GM11168 (cell line): ENCODE results near the gene TMEM140.
"Not testable (repeated sequence)": the region's sequence is repeated elsewhere in the genome, so short reads cannot be mapped to it uniquely, and the experiment has no call there.

Experiments
- in situ Hi-C: fragments of 300-500 bp; cut with MboI; formaldehyde crosslinking; loops from one replicate; pipeline ENCODE4 v1.12.0; 2022; ENCODE audit warnings: low sequenced_read_pairs; ENCODE audit not compliant: unreplicated experiment

TMEM140 gene

GRCh38 chr7:135147899-135148721 is at the start of gene TMEM140:
Gene TMEM140, plus strand, starts transcription at chr7:135148072. Its CDS starts 16,370 bp downstream, at chr7:135164442.
- in situ Hi-C loops: no loop called here

- in situ Hi-C loops: no loop called here
Observed at GRCh38 chr7:135098391-135098790, 49.5 kb upstream of the TMEM140 start.

- in situ Hi-C loops: no loop called here
Observed at GRCh38 chr7:135100856-135101255, 47.0 kb upstream of the TMEM140 start.

DNA sequence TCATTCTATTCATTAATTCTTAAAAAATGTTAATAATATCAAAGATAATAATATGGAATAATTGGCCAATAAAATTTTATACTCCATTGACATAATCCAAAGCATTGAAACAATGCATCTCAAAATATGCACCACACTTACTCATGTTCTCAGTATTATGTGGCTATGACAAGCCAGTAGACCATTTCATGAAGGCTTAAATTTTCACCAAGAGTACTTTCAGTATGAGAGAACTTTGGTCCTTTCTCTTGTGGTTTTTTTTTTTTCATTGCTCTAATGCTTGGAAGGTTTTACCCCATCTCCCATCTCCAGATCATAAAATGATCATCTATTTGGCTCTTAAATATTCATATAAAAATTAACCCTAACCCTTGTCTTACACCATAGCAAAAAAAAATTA is 45.5 kb upstream of the TMEM140 start:
- in situ Hi-C loops: no loop called here

DNA sequence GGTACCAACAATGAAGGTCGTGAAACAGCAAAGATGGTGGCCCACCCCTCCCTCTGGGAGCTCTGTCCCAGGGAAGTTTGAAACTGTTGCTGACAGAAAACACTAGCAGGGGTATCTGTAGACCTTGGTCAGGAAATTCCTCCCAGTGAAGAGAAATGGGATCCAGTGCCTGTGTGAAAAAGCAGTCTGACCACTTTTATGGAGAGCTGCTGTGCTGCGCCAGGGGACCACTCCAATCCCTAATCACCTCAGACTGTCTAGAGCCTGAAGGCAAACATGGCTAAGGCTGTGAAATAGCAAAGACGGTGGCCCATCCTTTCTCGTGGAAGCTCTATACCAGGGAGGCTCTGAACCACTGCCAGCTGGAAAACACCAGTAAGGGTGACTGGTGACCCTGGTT is 38.3 kb upstream of the TMEM140 start:
- in situ Hi-C loops: no loop called here

DNA sequence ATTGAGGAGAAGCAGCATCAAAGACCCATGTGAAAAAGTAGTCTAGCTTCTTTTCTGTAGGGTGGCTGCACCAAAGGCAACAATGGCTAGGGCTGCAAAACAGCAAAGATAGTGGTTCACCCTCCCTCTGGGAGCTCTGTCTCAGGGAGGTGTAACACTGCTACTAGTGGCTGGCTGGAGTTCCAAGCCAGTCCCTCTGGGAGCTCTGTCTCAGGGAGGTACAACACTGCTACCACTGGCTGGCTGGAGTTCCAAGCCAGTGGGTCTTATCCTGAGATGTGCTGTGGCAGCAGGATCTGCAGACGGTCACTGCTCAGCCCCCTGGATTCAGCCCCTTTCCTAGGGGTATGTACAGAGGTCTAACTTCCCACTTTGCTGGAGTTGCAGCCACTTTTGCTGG is 37.9 kb upstream of the TMEM140 start:
- in situ Hi-C loops: no loop called here

DNA sequence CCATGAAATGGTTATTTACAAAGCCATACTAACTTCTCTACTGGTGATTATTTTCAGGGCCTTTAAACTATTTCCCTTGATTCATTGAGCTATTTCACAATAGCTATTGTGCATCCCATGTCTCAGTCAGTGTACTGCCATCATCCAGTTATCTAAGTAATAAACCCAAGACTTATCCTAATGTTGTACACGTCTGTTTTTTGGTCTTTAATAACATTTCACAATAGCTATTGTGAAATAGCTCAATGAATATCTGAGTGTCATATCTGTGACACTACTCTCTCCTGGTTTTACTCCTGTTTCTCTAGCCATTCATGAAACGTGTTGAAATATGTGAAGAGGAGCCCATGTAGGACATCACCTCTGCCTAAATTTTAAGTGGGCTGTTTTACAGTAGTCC is 36.5 kb upstream of the TMEM140 start:
- in situ Hi-C loops: no loop called here

DNA sequence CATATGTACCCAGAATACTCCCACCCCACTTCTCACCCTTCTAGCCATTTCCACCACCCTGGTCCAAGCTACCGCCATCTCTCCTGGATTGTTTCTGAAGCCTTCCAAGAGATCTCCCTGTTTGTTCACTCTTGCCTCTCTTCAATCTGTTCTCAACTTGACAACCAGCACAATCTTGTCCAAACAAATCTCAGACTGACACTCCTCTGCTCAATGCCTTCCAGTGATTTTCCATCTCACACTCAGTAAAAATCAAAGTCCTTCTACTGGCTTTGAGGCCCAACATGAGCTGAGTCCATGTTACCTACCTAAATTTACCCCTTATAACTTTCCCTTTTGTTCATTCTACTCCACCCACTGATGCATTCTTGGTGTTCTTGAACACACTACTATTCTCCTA is 33.2 kb upstream of the TMEM140 start:
- in situ Hi-C loops: no loop called here

DNA sequence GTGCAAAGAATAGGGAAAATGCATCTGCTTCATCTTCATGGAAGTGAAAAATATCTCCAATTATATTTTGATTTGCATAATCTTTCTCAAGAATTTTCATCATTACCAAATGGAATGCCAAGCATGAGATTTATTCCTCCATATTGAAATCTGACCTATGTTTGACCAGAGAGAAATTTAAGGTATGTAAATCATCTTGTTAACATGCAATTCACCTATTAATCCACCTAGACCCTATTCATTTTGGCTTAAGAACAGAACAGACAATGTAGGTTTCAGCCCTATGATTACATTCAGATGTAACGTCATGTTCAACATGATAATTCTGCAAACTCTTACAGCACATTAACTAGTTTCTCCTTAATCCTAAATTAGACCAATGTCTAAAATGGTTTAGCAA is 30.8 kb upstream of the TMEM140 start:
- in situ Hi-C loops: no loop called here

- in situ Hi-C loops: no loop called here
Observed at GRCh38 chr7:135121868-135122267, 26.0 kb upstream of the TMEM140 start.

DNA sequence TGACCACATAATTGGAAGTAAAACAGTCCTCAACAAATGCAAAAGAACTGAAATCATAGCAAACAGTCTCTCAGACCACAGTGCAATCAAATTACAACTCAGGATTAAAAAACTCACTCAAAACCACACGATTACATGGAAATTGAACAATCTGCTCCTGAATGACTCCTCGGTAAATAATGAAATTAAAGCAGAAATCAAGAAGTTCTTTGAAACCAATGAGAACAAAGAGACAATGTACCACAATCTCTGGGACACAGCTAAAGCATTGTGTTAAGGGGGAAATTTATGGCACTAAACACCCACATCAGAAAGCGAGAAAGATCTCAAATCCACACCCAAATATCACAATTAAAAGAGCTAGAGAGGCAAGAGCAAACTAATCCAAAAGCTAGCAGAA is 23.2 kb upstream of the TMEM140 start:
- in situ Hi-C loops: not testable (repeated sequence)

DNA sequence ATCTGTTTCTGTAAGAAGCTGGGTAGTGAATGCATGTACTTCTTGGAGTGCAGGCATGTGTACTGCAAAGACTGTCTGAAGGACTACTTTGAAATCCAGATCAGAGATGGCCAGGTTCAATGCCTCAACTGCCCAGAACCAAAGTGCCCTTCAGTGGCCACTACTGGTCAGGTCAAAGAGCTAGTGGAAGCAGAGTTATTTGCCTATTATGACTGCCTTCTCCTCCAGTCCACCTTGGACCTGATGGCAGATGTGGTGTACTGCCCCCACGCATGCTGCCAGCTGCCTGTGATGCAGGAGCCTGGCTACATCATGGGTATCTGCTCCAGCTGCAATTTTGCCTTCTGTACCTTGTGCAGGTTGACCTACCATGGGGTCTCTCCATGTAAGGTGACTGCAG is 18.9 kb upstream of the TMEM140 start:
- in situ Hi-C loops: no loop called here

DNA sequence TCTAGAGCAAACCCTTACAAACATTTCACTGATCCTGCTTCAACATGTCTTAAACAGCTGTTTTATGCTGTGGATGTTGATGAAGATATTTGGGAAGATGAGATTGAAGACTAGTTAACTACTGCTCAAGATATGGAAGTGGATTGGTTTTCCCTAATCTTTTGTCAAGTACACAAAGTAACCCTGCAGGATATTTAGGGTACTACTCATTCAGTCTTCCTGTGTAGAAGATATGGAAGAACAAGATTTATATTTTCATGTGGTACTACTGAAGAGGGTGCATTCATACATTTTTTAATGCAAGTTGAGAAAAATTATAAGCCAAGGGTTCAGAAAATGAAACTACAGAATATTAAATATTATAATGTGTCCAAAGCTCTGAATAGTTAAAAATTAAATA is 18.3 kb upstream of the TMEM140 start:
- in situ Hi-C loops: no loop called here

GRCh38 chr7:135143885-135144668 is 3.8 kb upstream of the TMEM140 start:
- in situ Hi-C loops: no loop called here

DNA sequence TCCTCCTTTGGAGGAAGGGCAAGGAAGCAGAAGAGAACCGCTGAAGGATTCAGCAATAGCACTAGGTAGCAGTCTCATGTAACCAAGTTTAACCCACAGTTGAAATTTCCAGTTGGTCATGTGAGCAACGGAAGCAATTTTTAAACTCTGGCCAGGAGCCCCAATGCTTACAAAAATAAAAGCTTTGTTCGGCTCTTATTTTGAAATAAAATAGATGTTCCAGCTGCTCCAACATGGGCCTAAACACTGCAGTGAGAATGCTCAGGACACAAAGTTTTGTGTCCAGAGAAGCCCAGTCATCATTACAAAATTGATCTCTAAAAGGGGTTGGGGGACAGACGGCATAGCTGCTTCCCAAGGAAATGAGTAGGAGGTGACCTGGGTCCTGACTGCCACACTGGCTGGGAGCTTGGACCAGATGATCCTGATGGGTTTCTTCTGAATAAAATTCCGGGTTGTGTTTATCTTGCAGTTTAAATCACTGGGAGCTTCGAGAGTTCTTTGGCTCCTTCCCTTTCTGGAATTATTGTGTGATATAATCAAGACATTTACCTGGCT is 452 bp upstream of the TMEM140 start:
- in situ Hi-C loops: no loop called here

- in situ Hi-C loops: loop anchor here (25.0 kb wide), 1 partner anchor 513 kb away; the partner anchor contains the start of gene BPGM
Observed at GRCh38 chr7:135150072-135150782, 2.4 kb downstream of the TMEM140 start.

DNA sequence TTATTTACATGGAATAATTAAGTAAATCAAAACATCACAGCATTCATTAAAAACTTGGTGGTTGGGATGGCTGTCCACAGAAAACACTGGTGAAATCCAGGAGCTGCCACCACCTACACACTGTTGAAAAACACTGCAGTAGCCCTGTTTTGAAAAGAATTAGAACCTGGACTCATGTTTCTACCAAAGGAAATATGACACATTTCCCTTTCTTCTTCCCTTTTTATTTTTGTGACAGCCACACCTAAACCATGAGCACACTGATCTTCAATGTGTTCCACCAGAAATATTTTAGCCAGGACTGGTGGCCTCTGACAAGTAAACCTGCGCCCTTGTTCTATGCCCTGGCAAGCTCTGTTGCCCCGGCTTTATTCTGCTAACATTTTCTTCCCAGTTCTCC is 3.3 kb downstream of the TMEM140 start:
- in situ Hi-C loops: loop anchor here (25.0 kb wide), 1 partner anchor 514 kb away; the partner anchor contains the start of gene BPGM

- in situ Hi-C loops: loop anchor here (25.0 kb wide), 1 partner anchor 514 kb away; the partner anchor contains the start of gene BPGM
Observed at GRCh38 chr7:135151533-135151932, 3.7 kb downstream of the TMEM140 start.

DNA sequence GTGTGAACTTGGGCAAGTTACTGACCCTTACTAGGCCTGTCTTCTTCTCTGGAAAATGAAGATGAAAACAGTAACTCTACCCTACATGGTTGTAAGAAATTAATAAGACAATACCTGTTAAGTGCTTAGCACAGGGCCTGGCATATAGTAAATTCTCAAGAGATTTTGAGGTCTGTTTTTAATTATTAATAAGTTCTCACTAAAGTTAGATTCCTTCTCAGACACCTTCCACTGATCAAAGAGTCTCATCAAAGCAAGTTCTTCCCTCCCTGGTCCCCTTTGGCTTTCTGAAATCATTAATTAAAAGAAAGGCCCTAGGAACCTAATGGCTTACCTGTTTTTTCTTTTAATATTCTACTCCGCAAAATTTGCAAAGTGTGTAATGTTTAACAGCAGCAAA is 4.6 kb downstream of the TMEM140 start:
- in situ Hi-C loops: loop anchor here (25.0 kb wide), 1 partner anchor 515 kb away; the partner anchor contains the start of gene BPGM

GRCh38 chr7:135154734-135155133 is 6.9 kb downstream of the TMEM140 start:
- in situ Hi-C loops: loop anchor here (25.0 kb wide), 1 partner anchor 517 kb away; the partner anchor contains the start of gene BPGM
